GM23248 (cell line): Measurements from ENCODE around the gene ADAM12.

Experiments used
- EZH2 ChIP-seq: fragments of 200-600 bp; sonication (generic); IDR thresholded peaks from 2 replicates; pipeline ENCODE4 v1.6.1; 2018; ENCODE audit warnings: antibody characterized with exemption, mild to moderate bottlenecking; ENCODE audit not compliant: insufficient read depth, poor library complexity, severe bottlenecking
- EZH2phosphoT487 ChIP-seq: fragments of 200-600 bp; sonication (generic); IDR thresholded peaks from 2 replicates; pipeline ENCODE4 v1.6.1; 2018; ENCODE audit warnings: antibody characterized with exemption, moderate library complexity, mild to moderate bottlenecking, low read depth; ENCODE audit not compliant: insufficient read depth

- TF ChIP-seq EZH2phosphoT487 (no peak), EZH2 (no peak)
Observed at GRCh38 chr10:126227762-126228134, 160.5 kb downstream of the ADAM12 start.
